Measurements from ENCODE around the gene GPHA2. TPM values are rescaled to one million over a fixed set of nuclear protein-coding genes. Genes with fewer than 3 reads are reported as not detected.

Gene GPHA2
- total and polyA plus RNA-seq, 10 of the 15 experiments (the other 5 are each of a cell fraction or from before 2014, with no cell fraction given) = not detected

- POLR2A ChIA-PET = no interaction called here
- H3K27me3 ChIP-seq (replicated peaks in 1 of 2; ENCODE audit: control insufficient read depth in 2 of 2, insufficient read depth in 2 of 2, low read length in 1 of 2) = no peaks in the 10 kb centered on the region
- CTCF ChIA-PET = interaction anchor here (3.6 to 30.0 kb wide), 2 partner anchors 10 to 42 kb away, joined by 15 to 1208 read pairs; partner anchors contain the start of gene CDC42BPG
- no peak overlapping the region for H3K4me3 ChIP-seq
- H2AFZ ChIP-seq (ENCODE audit: control insufficient read depth, low read depth, low read length) = no peak overlapping the region
- H3K9me3 ChIP-seq (replicated peaks; ENCODE audit: control insufficient read depth, insufficient read depth, low read length) = no peaks in the 10 kb centered on the region
- no peaks in the 10 kb centered on the region for H3K79me2 ChIP-seq (ENCODE audit: control insufficient read depth, insufficient read depth, low read length)
- H4K20me1 ChIP-seq (ENCODE audit: control insufficient read depth, insufficient read depth) = no peaks in the 10 kb centered on the region
- SMC1A ChIA-PET (ENCODE audit: uncharacterized antibody, unreplicated experiment) = interaction anchor here (4.1 kb wide), 1 partner anchor 49 kb away, joined by 18 read pairs; no protein-coding TSS in a partner anchor
- H3K4me1 ChIP-seq (ENCODE audit: control insufficient read depth, insufficient read depth, low read length) = peaks cover 9% of the 10 kb centered on the region
- RAD21 ChIA-PET (ENCODE audit: unreplicated experiment) = interaction anchor here (0.6 kb wide), 1 partner anchor 50 kb away, joined by 3 read pairs; no protein-coding TSS in a partner anchor
- H3K36me3 ChIP-seq (ENCODE audit: control insufficient read depth in 2 of 2, insufficient read depth in 2 of 2, low read length in 1 of 2) = peaks cover 0 to 3% of the 10 kb centered on the region in 2 experiments; a peak in 1 of 4 replicates
- in situ Hi-C loops (cut with MboI) (no loop called here), intact Hi-C loops (cut with micrococcal nuclease; ENCODE audit: unreplicated experiment) (no loop called here)
- no peak overlapping the region for H3K27ac ChIP-seq (ENCODE audit: control insufficient read depth, insufficient read depth)
- no TSS peak for BruUV-seq (replicated peaks)
- FAIRE-seq (no peak), ATAC-seq (no peak), DNase-seq (ENCODE audit: low read depth, low spot score) (no peak)
- TF ChIP-seq, protein P1, sequence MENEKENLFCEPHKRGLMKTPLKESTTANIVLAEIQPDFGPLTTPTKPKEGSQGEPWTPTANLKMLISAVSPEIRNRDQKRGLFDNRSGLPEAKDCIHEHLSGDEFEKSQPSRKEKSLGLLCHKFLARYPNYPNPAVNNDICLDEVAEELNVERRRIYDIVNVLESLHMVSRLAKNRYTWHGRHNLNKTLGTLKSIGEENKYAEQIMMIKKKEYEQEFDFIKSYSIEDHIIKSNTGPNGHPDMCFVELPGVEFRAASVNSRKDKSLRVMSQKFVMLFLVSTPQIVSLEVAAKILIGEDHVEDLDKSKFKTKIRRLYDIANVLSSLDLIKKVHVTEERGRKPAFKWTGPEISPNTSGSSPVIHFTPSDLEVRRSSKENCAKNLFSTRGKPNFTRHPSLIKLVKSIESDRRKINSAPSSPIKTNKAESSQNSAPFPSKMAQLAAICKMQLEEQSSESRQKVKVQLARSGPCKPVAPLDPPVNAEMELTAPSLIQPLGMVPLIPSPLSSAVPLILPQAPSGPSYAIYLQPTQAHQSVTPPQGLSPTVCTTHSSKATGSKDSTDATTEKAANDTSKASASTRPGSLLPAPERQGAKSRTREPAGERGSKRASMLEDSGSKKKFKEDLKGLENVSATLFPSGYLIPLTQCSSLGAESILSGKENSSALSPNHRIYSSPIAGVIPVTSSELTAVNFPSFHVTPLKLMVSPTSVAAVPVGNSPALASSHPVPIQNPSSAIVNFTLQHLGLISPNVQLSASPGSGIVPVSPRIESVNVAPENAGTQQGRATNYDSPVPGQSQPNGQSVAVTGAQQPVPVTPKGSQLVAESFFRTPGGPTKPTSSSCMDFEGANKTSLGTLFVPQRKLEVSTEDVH (IDR thresholded peaks at IDR 0.05; ENCODE audit: low read depth, partially characterized antibody) = no peak
- TF ChIP-seq NR2C2 (IDR thresholded peaks at IDR 0.05; ENCODE audit: borderline replicate concordance, control insufficient read depth, insufficient read length, low read depth) = no peak
- TF ChIP-seq ZNF274 (IDR thresholded peaks at IDR 0.05; ENCODE audit: insufficient read depth, insufficient read length) = no peak
- TF ChIP-seq FOXM1 (IDR thresholded peaks at IDR 0.05; ENCODE audit: low read depth, low read length) = no peak
- TF ChIP-seq CHD4 (IDR thresholded peaks at IDR 0.05) = no peak
- no peak overlapping the region for H3K9ac ChIP-seq (ENCODE audit: control insufficient read depth, insufficient read depth, low read length)
- no peak overlapping the region for H3K4me2 ChIP-seq (ENCODE audit: control insufficient read depth, insufficient read depth)
- 95% methylated on average over 9 of the region's 9 CpGs for WGBS (ENCODE audit: insufficient coverage, insufficient replicate concordance, low lambda C conversion rate, missing lambda C conversion rate)
Measured at GRCh38 chr11:64898076-64898445, 37.6 kb downstream of the GPHA2 start.

Data from GM12878 (cell line).